ENCODE measurements around the gene CHRNA9. TPM values are rescaled to one million over a fixed set of nuclear protein-coding genes. Genes with fewer than 3 reads are reported as not detected.
A peak's percentile ranks its signal among the peaks of the same experiment; 100 is the strongest.

Gene CHRNA9
- total RNA-seq, 2 experiments from 2014 or later: not detected

GRCh38 chr4:40295572-40295971 lies 39.6 kb upstream of the CHRNA9 start:
- Histone ChIP-seq H3K4me3 (ENCODE audit: low read depth, low read length, poor library complexity, severe bottlenecking) (no peak overlapping the region), H3K9me3 (ENCODE audit: low read length) (peaks cover 3% of the 10 kb centered on the region; the same call in 1 of the 2 replicates), H3K4me2 (ENCODE audit: low read length) (no peak overlapping the region), H3K27ac (ENCODE audit: low read depth, low read length, poor library complexity, severe bottlenecking) (no peak overlapping the region), H2AFZ (ENCODE audit: low read length) (no peak overlapping the region), H3K79me2 (ENCODE audit: insufficient read depth, low read depth, low read length) (no peaks in the 10 kb centered on the region), H3K9me2 (ENCODE audit: insufficient read depth, low read length) (no peaks in the 10 kb centered on the region), H3K4me1 (ENCODE audit: insufficient read depth, low read length, poor library complexity, severe bottlenecking) (peaks cover 37% of the 10 kb centered on the region), H3K36me3 (ENCODE audit: insufficient read depth, low read length) (no peaks in the 10 kb centered on the region), H4K20me1 (ENCODE audit: insufficient read depth, low read length) (no peaks in the 10 kb centered on the region)
- intact Hi-C loops (cut with micrococcal nuclease; ENCODE audit: unreplicated experiment): no loop called here
- BruUV-seq (replicated peaks): no TSS peak
- no peak for DNase-seq (ENCODE audit: low spot score)
- CTCF ChIA-PET (ENCODE audit: unreplicated experiment): no interaction called here
- POLR2A ChIA-PET: no interaction called here
- TF ChIP-seq CTCF (conservative IDR thresholded peaks at IDR 0.05; ENCODE audit: low read length) (no peak), EZH2phosphoT487 (IDR thresholded peaks at IDR 0.05; ENCODE audit: borderline replicate concordance, low read depth, low read length) (no peak)

- peak overlapping the region; percentile 98 for H3K27ac ChIP-seq (ENCODE audit: low read depth, low read length, poor library complexity, severe bottlenecking)
- peak; percentile 31 for DNase-seq (ENCODE audit: low spot score)
Observed at GRCh38 chr4:40299126-40299525, 36.0 kb upstream of the CHRNA9 start.

More at GRCh38 chr4:40299126-40299525, 36.0 kb upstream of the CHRNA9 start:
- Histone ChIP-seq H3K36me3 (ENCODE audit: insufficient read depth, low read length) (no peaks in the 10 kb centered on the region), H3K9me2 (ENCODE audit: insufficient read depth, low read length) (no peaks in the 10 kb centered on the region), H3K9me3 (ENCODE audit: low read length) (peaks cover 7% of the 10 kb centered on the region; the same call in 1 of the 2 replicates), H3K4me1 (ENCODE audit: insufficient read depth, low read length, poor library complexity, severe bottlenecking) (peaks cover 61% of the 10 kb centered on the region), H3K4me2 (ENCODE audit: low read length) (peak overlapping the region; percentile 35), H4K20me1 (ENCODE audit: insufficient read depth, low read length) (no peaks in the 10 kb centered on the region), H3K4me3 (ENCODE audit: low read depth, low read length, poor library complexity, severe bottlenecking) (no peak overlapping the region), H2AFZ (ENCODE audit: low read length) (peak overlapping the region; percentile 91), H3K79me2 (ENCODE audit: insufficient read depth, low read depth, low read length) (no peaks in the 10 kb centered on the region; the same call in 1 of the 2 replicates)
- no TSS peak for BruUV-seq (replicated peaks)
- ChIA-PET CTCF (ENCODE audit: unreplicated experiment) (no interaction called here), POLR2A (interaction anchor here (0.5 to 1.0 kb wide), 3 partner anchors 9 to 47 kb away, joined by 3 to 8 read pairs (median 4); no protein-coding TSS in a partner anchor)
- intact Hi-C loops (cut with micrococcal nuclease; ENCODE audit: unreplicated experiment): no loop called here
- TF ChIP-seq EZH2phosphoT487 (IDR thresholded peaks at IDR 0.05; ENCODE audit: borderline replicate concordance, low read depth, low read length) (no peak), CTCF (conservative IDR thresholded peaks at IDR 0.05; ENCODE audit: low read length) (no peak)
